K562 (cell line): ENCODE data around the gene ENDOD1. TPM values are rescaled to one million over a fixed set of nuclear protein-coding genes. Genes with fewer than 3 reads are reported as not detected.

Experiments
- CBFA2T2 ChIP-seq: fragments of 450-650 bp; conservative IDR thresholded peaks from 2 replicates; pipeline ENCODE4 v1.6.1; 2017; ENCODE audit warnings: mild to moderate bottlenecking
- ELF2 ChIP-seq: fragments of 250-450 bp; sonication (Bioruptor Pico); IDR thresholded peaks from 2 replicates; pipeline ENCODE4 v1.5.0; 2021; ENCODE audit warnings: mild to moderate bottlenecking
- ETS1 ChIP-seq: conservative IDR thresholded peaks from 2 replicates; pipeline ENCODE4 v1.6.1; 2011; ENCODE audit warnings: low read depth, mild to moderate bottlenecking, low read length; ENCODE audit not compliant: control insufficient read depth
- GTF2E2 ChIP-seq: fragments of 200-800 bp; sonication (Bioruptor generic); IDR thresholded peaks from 2 replicates; pipeline ENCODE4 v1.6.1; 2016; ENCODE audit warnings: missing genetic modification characterization, missing compliant biosample characterization
- HCFC1 ChIP-seq: IDR thresholded peaks from 2 replicates; pipeline ENCODE4 v1.6.1; 2012; ENCODE audit warnings: low read depth, low read length, improper control_type of control experiment
- KDM5B ChIP-seq: fragments of 200-600 bp; sonication (generic); IDR thresholded peaks from 2 replicates; pipeline ENCODE4 v1.6.1; 2012; ENCODE audit warnings: low read depth, mild to moderate bottlenecking, moderate library complexity, low read length, control low read depth, inconsistent platforms; ENCODE audit not compliant: insufficient replicate concordance
- POLR2AphosphoS5 ChIP-seq: IDR thresholded peaks from 2 replicates; pipeline ENCODE4 v1.6.1; 2011; ENCODE audit warnings: mild to moderate bottlenecking, low read depth, low read length, moderate library complexity; ENCODE audit not compliant: control insufficient read depth, insufficient read depth
- PRMT5 ChIP-seq: sonication (generic); formaldehyde crosslinking; IDR thresholded peaks from 2 replicates; pipeline ENCODE4 v1.5.0; 2020; ENCODE audit warnings: missing genetic modification reagents
- RBFOX2 ChIP-seq: fragments of 200-400 bp; formaldehyde crosslinking; IDR thresholded peaks from 2 replicates; pipeline ENCODE4 v1.6.1; 2017; ENCODE audit warnings: low read depth, mild to moderate bottlenecking, low read length, moderate library complexity
- RBM17 ChIP-seq: fragments of 200-400 bp; formaldehyde crosslinking; IDR thresholded peaks from 2 replicates; pipeline ENCODE4 v1.6.1; 2017; ENCODE audit warnings: low read depth, mild to moderate bottlenecking, low read length, borderline replicate concordance
- RBM34 ChIP-seq: fragments of 200-400 bp; formaldehyde crosslinking; IDR thresholded peaks from 2 replicates; pipeline ENCODE4 v1.6.1; 2018; ENCODE audit warnings: low read length, borderline replicate concordance; ENCODE audit not compliant: insufficient read depth
- SAFB2 ChIP-seq: fragments of 200-400 bp; formaldehyde crosslinking; IDR thresholded peaks from 2 replicates; pipeline ENCODE4 v1.6.1; 2018; ENCODE audit warnings: borderline replicate concordance, low read length, low read depth, moderate library complexity; ENCODE audit not compliant: severe bottlenecking
- SPI1 ChIP-seq: IDR thresholded peaks from 2 replicates; pipeline ENCODE4 v1.6.1; 2011; ENCODE audit warnings: low read depth, low read length, control low read depth, borderline replicate concordance
- TAF7 ChIP-seq: fragments of 450-650 bp; IDR thresholded peaks from 2 replicates; pipeline ENCODE4 v1.6.1; 2016; ENCODE audit warnings: missing genetic modification characterization, missing compliant biosample characterization
- TGIF2 ChIP-seq: sonication (generic); formaldehyde crosslinking; IDR thresholded peaks from 2 replicates; pipeline ENCODE4 v1.8.1; 2022; ENCODE audit warnings: mild to moderate bottlenecking, missing genetic modification reagents, moderate library complexity
- THRA ChIP-seq: fragments of 450-650 bp; IDR thresholded peaks from 2 replicates; pipeline ENCODE4 v1.6.1; 2017; ENCODE audit warnings: mild to moderate bottlenecking, moderate library complexity
- THRB ChIP-seq: fragments of 450-650 bp; formaldehyde crosslinking; conservative IDR thresholded peaks from 2 replicates; pipeline ENCODE4 v1.4.0; 2022; ENCODE audit warnings: mild to moderate bottlenecking, missing genetic modification characterization
- ZC3H4 ChIP-seq: sonication (generic); formaldehyde crosslinking; IDR thresholded peaks from 2 replicates; pipeline ENCODE4 v1.9.0; 2021; ENCODE audit warnings: missing genetic modification reagents, borderline replicate concordance
- ZNF512 ChIP-seq: IDR thresholded peaks from 2 replicates; pipeline ENCODE4 v1.6.1; 2016; ENCODE audit warnings: missing genetic modification characterization, missing compliant biosample characterization
- polyA plus RNA-seq, 8 experiments: library from polyadenylated mRNA; depleted of rRNA in 4 of 8; stranded (reverse) in 5 of 8; unstranded in 3 of 8; fragments of >200 nt; fragmentation: Nextera tagmentation in 2 of 8; fragmentation: Illumina TruSeq in 1 of 8; extraction: Ambion mirVana in 2 of 8; extraction: Trizol in 1 of 8; gene quantifications; 2 replicates each; pipeline versions ENCODE4 v1.2.1 to v1.2.3, GENCODE V29; 2011 to 2014; ENCODE audit warnings: inconsistent platforms in 1 of 8, missing spikeins in 1 of 8
- total RNA-seq, 7 experiments: library from RNA; depleted of rRNA in 6 of 7; stranded (reverse); fragments of >200 nt in 6 of 7; fragmentation: Illumina TruSeq in 2 of 7; extraction: Trizol in 2 of 7; gene quantifications; 2 replicates each; pipeline versions ENCODE4 v1.2.1 to v1.2.3, GENCODE V29; 2011 to 2021; ENCODE audit warnings: low replicate concordance in 1 of 7

ENDOD1 gene
- total and polyA plus RNA-seq, 9 of the 15 experiments (the other 6 are each of a cell fraction or from before 2014, with no cell fraction given) = 4.2 to 11.8 (median 9.3) TPM

GRCh38 chr11:95100191-95100648, 10.6 kb downstream of the ENDOD1 start (continued):
- no peak for TF ChIP-seq ZNF512 (tag)
- TF ChIP-seq THRA = no peak
- no peak for TF ChIP-seq HCFC1
- no peak for TF ChIP-seq GTF2E2 (tag)
- TF ChIP-seq RBM17 = no peak
- TF ChIP-seq PRMT5 = no peak
- no peak for TF ChIP-seq RBFOX2
- TF ChIP-seq ELF2 (CRISPR knock-in tag) = no peak
- TF ChIP-seq POLR2AphosphoS5 = peak; percentile 85; the same call in 1 of the 2 replicates
- TF ChIP-seq CBFA2T2 = peak; percentile 98
- TF ChIP-seq THRB (CRISPR knock-in tag) = no peak
- 0 out of 2 replicates have a peak, but pooled peaks have one; percentile 10 for TF ChIP-seq SPI1
- no peak for TF ChIP-seq RBM34
- no peak for TF ChIP-seq SAFB2
- TF ChIP-seq KDM5B = no peak
- no peak for TF ChIP-seq ZC3H4 (CRISPR knock-in tag)
- TF ChIP-seq TGIF2 (CRISPR knock-in tag) = no peak
- TF ChIP-seq ETS1 = no peak
- TF ChIP-seq TAF7 = no peak
